Loucy (cell line): ENCODE results near the gene RAPH1.

Experiments used
- H2AFZ ChIP-seq: fragments of 200-600 bp; sonication (generic); 2 replicates; pipeline ENCODE4 v1.6.0; 2016; ENCODE audit warnings: antibody characterized with exemption, mild to moderate bottlenecking, low read length, moderate library complexity
- H3F3A ChIP-seq: fragments of 200-600 bp; 2 replicates; pipeline ENCODE4 v1.6.0; 2016; ENCODE audit warnings: antibody characterized with exemption, low read depth, mild to moderate bottlenecking
- H3K27me3 ChIP-seq: fragments of 200-600 bp; sonication (generic); 2 replicates; pipeline ENCODE4 v1.6.1; 2014; ENCODE audit warnings: low read length, mild to moderate bottlenecking; ENCODE audit not compliant: insufficient read depth, poor library complexity, severe bottlenecking
- H3K36me3 ChIP-seq: fragments of 200-600 bp; sonication (generic); 2 replicates; pipeline ENCODE4 v1.6.1; 2016; ENCODE audit warnings: low read length; ENCODE audit not compliant: insufficient read depth
- H3K4me1 ChIP-seq: fragments of 200-600 bp; sonication (generic); 2 replicates; pipeline ENCODE4 v1.5.1; 2014; ENCODE audit warnings: low read length, mild to moderate bottlenecking; ENCODE audit not compliant: insufficient read depth, poor library complexity, severe bottlenecking
- H3K4me2 ChIP-seq: fragments of 200-600 bp; sonication (generic); 2 replicates; pipeline ENCODE4 v1.6.0; 2014; ENCODE audit warnings: antibody characterized with exemption, low read length, low read depth, mild to moderate bottlenecking; ENCODE audit not compliant: poor library complexity, severe bottlenecking
- H3K4me3 ChIP-seq: fragments of 200-600 bp; sonication (generic); 2 replicates; pipeline ENCODE4 v1.5.1; 2014; ENCODE audit warnings: low read length, mild to moderate bottlenecking, mixed read lengths; ENCODE audit not compliant: poor library complexity, severe bottlenecking
- H3K79me2 ChIP-seq: fragments of 200-600 bp; sonication (generic); 2 replicates; pipeline ENCODE4 v1.6.1; 2014; ENCODE audit warnings: low read length; ENCODE audit not compliant: insufficient read depth
- H3K9ac ChIP-seq: fragments of 200-600 bp; sonication (generic); 2 replicates; pipeline ENCODE4 v1.6.0; 2014; ENCODE audit warnings: mild to moderate bottlenecking, low read depth, low read length, moderate library complexity; ENCODE audit not compliant: poor library complexity, severe bottlenecking
- H3K9me2 ChIP-seq: fragments of 200-600 bp; sonication (generic); replicated peaks from 2 replicates; pipeline ENCODE4 v1.6.1; 2016; ENCODE audit warnings: low read depth, low read length, mixed read lengths
- H3K9me3 ChIP-seq: fragments of 200-600 bp; sonication (generic); 2 replicates; pipeline ENCODE4 v1.6.1; 2014; ENCODE audit warnings: mild to moderate bottlenecking, antibody characterized with exemption, low read length, low read depth; ENCODE audit not compliant: insufficient read depth
- H4K20me1 ChIP-seq: fragments of 200-600 bp; sonication (generic); 2 replicates; pipeline ENCODE4 v1.6.0; 2014; ENCODE audit warnings: antibody characterized with exemption, low read length, mild to moderate bottlenecking; ENCODE audit not compliant: insufficient read depth, poor library complexity, severe bottlenecking
- CTCF ChIP-seq: fragments of 200-600 bp; sonication (generic); conservative IDR thresholded peaks from 2 replicates; pipeline ENCODE4 v1.5.1; 2014; ENCODE audit warnings: mild to moderate bottlenecking, antibody characterized with exemption, low read length
- EZH2phosphoT487 ChIP-seq: fragments of 200-600 bp; IDR thresholded peaks from 2 replicates; pipeline ENCODE4 v1.6.1; 2018; ENCODE audit warnings: antibody characterized with exemption, mild to moderate bottlenecking, moderate library complexity, borderline replicate concordance

Gene RAPH1

GRCh38 chr2:203500297-203500696, 34.8 kb downstream of the RAPH1 start:
- H3K36me3 ChIP-seq: no peaks in the 10 kb centered on the region
- no peak overlapping the region for H2AFZ ChIP-seq
- H3K9me2 ChIP-seq: no peaks in the 10 kb centered on the region
- H3K4me1 ChIP-seq: peaks cover 9% of the 10 kb centered on the region
- no peaks in the 10 kb centered on the region for H4K20me1 ChIP-seq
- H3K4me2 ChIP-seq: no peak overlapping the region
- H3K9ac ChIP-seq: no peak overlapping the region
- no peaks in the 10 kb centered on the region for H3F3A ChIP-seq
- no peaks in the 10 kb centered on the region for H3K79me2 ChIP-seq
- H3K27me3 ChIP-seq: no peaks in the 10 kb centered on the region
- no peak overlapping the region for H3K4me3 ChIP-seq
- TF ChIP-seq EZH2phosphoT487 (no peak), CTCF (no peak)
- H3K9me3 ChIP-seq: no peaks in the 10 kb centered on the region

GRCh38 chr2:203498161-203498560, 36.9 kb downstream of the RAPH1 start:
- no peaks in the 10 kb centered on the region for H3K9me3 ChIP-seq
- TF ChIP-seq CTCF (no peak), EZH2phosphoT487 (no peak)
- no peak overlapping the region for H2AFZ ChIP-seq
- no peaks in the 10 kb centered on the region for H3K9me2 ChIP-seq
- no peaks in the 10 kb centered on the region for H3K27me3 ChIP-seq
- H3K4me1 ChIP-seq: peaks cover 9% of the 10 kb centered on the region
- no peaks in the 10 kb centered on the region for H3K79me2 ChIP-seq
- H3K4me2 ChIP-seq: no peak overlapping the region
- no peaks in the 10 kb centered on the region for H4K20me1 ChIP-seq
- no peak overlapping the region for H3K4me3 ChIP-seq
- H3F3A ChIP-seq: no peaks in the 10 kb centered on the region
- H3K36me3 ChIP-seq: no peaks in the 10 kb centered on the region
- no peak overlapping the region for H3K9ac ChIP-seq

GRCh38 chr2:203492965-203493364, 42.1 kb downstream of the RAPH1 start:
- Histone ChIP-seq H3F3A (no peaks in the 10 kb centered on the region), H3K4me3 (no peak overlapping the region)

More at GRCh38 chr2:203492965-203493364, 42.1 kb downstream of the RAPH1 start:
- H3K9ac ChIP-seq: no peak overlapping the region
- H3K36me3 ChIP-seq: no peaks in the 10 kb centered on the region
- no peaks in the 10 kb centered on the region for H3K79me2 ChIP-seq
- no peaks in the 10 kb centered on the region for H4K20me1 ChIP-seq
- no peaks in the 10 kb centered on the region for H3K4me1 ChIP-seq
- H3K27me3 ChIP-seq: no peaks in the 10 kb centered on the region
- TF ChIP-seq CTCF: no peak
- TF ChIP-seq EZH2phosphoT487: no peak
- H2AFZ ChIP-seq: no peak overlapping the region
- H3K9me2 ChIP-seq: no peaks in the 10 kb centered on the region
- H3K4me2 ChIP-seq: no peak overlapping the region
- no peaks in the 10 kb centered on the region for H3K9me3 ChIP-seq
